Measurements from ENCODE around the gene SLC35E1.

DNA sequence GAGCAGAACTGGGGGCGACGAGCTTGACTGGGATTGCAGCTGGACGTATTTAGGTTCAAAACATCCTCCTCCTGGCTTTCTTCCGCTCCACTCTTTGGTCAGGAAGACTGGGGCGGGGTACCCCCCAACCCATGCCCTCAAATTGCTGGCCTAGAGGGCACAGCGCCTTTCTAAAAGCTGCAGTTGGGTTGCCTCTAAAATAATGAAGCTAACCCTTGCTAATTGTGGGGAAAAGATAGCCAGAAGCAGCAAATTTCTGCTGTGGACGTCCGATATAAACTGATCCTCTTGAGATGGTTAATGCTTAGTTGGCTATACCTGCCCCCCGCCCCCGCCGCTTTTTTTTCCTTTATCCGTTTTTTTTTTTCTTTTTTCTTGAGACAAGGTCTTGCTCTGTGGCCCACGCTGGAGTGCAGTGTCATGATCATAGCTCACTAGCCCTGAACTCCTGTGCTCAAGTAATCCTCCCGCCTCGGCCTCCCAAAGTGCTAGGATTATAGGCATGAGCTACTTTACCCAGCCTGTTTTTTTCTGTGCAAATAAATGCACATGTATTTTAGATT lies 29.2 kb downstream of the SLC35E1 start:
- TF ChIP-seq, protein P1, sequence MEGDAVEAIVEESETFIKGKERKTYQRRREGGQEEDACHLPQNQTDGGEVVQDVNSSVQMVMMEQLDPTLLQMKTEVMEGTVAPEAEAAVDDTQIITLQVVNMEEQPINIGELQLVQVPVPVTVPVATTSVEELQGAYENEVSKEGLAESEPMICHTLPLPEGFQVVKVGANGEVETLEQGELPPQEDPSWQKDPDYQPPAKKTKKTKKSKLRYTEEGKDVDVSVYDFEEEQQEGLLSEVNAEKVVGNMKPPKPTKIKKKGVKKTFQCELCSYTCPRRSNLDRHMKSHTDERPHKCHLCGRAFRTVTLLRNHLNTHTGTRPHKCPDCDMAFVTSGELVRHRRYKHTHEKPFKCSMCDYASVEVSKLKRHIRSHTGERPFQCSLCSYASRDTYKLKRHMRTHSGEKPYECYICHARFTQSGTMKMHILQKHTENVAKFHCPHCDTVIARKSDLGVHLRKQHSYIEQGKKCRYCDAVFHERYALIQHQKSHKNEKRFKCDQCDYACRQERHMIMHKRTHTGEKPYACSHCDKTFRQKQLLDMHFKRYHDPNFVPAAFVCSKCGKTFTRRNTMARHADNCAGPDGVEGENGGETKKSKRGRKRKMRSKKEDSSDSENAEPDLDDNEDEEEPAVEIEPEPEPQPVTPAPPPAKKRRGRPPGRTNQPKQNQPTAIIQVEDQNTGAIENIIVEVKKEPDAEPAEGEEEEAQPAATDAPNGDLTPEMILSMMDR (IDR thresholded peaks at IDR 0.05; ENCODE audit: insufficient read depth, low read depth, low read length), result no peak
- no peak for TF ChIP-seq EZH2 (IDR thresholded peaks at IDR 0.05; ENCODE audit: insufficient read depth, low read length)

Data from astrocyte (in vitro differentiated cells and primary cell).